ENCODE measurements around the gene FBXL17.

FBXL17 gene

GRCh38 chr5:108372369-108372768 lies 9.5 kb downstream of the FBXL17 start:
- no peak for DNase-seq

- DNase-seq, result no peak
Observed at GRCh38 chr5:108371263-108371662, 10.6 kb downstream of the FBXL17 start.

GRCh38 chr5:108369167-108369566 lies 12.7 kb downstream of the FBXL17 start:
- no peak for DNase-seq

DNA sequence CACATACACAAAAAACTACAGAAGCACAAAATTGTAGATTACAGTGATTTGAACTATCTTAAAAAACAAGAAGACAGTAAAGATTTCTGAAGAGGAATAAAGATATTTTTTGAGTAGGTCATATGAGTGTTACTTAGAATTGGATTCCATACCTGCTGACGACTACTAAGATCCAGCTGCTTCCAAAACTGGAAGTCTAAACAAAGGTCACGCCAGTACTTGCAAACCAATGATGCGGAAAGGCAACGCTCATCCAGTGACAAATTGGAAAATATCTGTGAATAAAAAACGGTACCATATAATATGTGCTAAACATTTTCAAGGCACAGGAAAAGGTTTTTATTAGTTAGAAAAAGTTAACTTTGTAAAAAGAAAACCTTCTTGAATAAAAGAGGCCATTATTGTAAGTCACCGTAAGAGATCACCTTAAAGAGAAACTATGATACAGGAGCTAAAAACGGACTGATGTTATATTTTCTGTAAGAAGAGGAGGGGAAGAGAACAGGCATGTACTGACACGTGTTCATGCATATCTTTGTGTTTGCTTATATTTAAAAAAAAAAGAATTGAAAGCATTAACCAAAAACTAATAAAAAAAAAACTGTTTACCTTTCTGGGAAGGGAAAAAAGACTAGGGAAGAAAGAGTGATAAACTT lies 14.1 kb downstream of the FBXL17 start:
- DNase-seq, result peak in 1 of 2 experiments; percentile 7

DNA sequence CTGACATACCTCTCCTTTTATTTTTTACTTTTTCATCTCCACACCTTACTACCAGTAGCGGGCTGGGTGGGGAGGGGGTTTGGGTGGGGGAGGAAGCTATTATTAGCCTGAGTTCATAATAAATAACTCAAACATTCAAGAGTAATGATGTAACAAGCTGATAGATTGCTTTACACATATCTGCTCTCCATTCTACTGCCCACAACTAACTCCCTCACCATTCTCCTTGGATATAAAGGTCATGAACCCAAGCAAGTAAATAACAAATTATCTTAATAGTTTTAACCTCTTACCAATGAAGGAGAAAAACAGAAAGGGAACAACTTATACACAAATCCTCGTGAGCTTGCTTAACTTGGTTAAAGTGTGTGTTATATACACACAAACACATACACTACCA lies 15.4 kb downstream of the FBXL17 start:
- no peak for DNase-seq

DNA sequence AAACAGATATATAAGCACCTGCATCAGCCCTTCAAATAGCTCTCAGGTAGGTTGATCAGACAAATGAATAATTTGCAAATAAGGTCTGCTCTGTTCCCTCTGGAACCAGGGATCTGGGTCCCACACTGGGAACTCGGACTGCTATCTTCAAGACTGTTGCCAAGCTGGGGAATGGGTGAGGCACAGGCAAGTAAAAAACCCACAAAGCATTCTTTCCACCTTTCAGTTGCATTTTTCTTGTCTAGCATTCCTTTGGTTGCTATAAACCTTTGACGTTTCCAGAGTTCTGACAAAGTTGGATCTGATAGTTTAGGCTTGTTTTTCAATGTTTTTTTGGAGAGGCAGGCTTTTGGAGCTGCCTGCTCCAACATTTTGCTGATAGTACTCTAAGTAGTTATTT lies 20.1 kb downstream of the FBXL17 start:
- DNase-seq, result no peak

- DNase-seq, result no peak
Observed at GRCh38 chr5:108361239-108361638, 20.7 kb downstream of the FBXL17 start.

DNA sequence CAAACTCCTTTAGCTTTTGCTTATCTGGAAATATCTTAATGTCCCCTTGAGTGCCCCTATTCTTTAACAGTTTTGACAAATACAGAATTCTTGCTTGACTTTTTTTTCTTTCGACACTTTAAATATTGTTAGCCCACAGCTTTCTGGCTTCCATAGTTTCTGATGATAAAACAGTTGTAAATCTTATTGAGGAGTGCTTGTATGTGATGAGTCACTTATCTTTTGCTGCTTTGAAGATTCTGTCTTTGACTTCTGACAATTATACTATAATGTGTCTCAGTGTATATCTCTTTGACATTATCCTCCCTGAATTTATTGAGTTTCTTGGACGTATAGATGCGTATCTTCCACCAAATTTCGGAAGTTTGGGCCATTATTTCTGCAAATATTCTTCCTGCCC lies 21.6 kb downstream of the FBXL17 start:
- DNase-seq, result no peak

- no peak for DNase-seq
Observed at GRCh38 chr5:108356286-108356685, 25.6 kb downstream of the FBXL17 start.

DNA sequence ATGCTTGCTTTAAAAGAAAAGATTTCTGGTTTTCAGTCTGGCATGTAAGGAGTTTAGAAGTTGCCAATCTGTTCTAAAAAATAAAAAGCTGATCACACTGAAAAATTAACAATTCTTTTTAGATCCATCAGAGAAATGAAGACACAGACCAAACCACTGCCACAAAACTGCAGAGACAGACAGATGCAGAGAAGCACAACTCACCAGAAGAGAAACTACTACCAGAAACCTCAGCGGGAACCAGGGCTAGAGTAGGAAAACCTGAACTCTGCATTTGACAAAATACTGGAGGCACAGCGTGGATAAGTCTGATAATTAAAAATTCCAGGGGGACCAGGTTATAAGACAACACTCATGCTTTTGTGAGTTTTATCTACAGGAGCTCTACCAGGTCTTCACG lies 28.8 kb downstream of the FBXL17 start:
- DNase-seq, result no peak

GRCh38 chr5:108345541-108346171 lies 36.2 kb downstream of the FBXL17 start:
- peak in 1 of 2 experiments; percentile 1 for DNase-seq

DNA sequence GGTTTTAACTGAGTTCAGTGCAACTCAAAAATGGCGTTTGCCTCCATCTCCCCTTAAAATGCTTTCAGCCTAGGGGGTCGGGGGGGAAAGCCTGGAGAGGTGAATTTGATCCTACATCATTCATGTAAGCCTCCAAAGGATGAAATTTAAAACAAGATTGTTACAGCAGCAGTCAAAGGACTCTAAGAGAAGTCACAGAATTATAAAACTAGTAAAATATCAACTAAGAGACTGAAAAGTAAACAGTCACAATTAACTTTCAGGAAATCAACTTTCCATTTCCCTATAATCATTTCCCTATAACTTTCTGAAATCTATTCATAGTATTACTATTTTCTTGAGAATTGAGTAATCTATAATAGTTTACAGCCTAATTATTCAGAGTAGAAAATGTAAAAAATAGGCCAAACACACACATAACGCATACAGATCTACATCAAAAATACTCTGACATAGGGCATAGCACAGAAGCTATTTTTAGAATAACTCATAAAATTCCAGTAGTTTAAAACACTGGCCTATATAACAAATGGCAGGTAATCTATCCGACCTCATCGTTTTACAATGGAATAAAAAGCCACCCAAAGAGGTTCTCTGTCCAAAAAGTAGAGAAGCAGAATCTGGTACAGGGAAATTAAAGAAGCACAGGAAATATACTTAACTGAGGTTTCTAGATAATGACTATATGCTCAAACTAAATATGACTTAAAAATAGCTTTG lies 37.6 kb downstream of the FBXL17 start:
- DNase-seq, result no peak

- DNase-seq, result no peak
Observed at GRCh38 chr5:108341866-108342265, 40.0 kb downstream of the FBXL17 start.

- no peak for DNase-seq
Observed at GRCh38 chr5:108340131-108340530, 41.8 kb downstream of the FBXL17 start.

DNA sequence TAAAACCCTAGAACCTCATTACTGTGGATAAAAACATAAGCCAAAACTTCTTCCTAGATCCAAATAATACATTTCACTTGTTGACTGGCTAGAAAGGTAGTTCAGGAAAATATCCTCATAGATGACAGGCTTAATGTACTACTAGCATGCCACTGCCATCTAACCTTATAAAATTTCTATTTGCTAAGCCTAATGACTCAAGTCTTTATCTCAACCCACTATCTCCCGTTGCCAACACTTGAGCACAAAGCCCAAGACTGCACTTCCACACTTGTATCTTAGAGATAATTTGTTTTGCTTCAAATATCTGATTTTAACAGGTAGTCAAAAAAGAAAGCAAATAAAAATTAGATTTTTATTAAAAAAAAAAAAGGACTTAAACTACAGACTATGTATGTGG lies 42.7 kb downstream of the FBXL17 start:
- no peak for DNase-seq

- DNase-seq, result no peak
Observed at GRCh38 chr5:108334225-108334624, 47.7 kb downstream of the FBXL17 start.

- no peak for DNase-seq
Observed at GRCh38 chr5:108326982-108327381, 54.9 kb downstream of the FBXL17 start.

GRCh38 chr5:108324886-108325285 lies 57.0 kb downstream of the FBXL17 start:
- no peak for DNase-seq

DNA sequence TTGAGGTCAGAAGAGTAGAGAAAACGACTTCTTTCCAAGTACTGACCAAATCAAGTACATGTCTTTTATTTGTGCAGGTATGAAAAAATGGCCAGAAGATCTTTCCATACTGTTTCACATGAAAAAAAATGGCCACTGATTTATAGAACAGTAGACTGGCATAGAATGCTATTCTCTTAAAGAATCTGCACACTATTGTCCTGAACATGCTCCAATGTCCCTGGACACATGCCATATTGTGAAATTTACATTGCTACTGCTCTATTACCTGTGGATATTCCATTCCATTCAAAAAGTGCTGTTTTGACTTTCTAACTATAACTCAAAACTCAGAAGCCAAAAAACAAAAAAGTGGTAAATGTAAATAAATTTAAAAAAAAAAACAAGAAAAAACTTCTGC lies 60.6 kb downstream of the FBXL17 start:
- DNase-seq, result no peak

- no peak for DNase-seq
Observed at GRCh38 chr5:108320231-108320630, 61.7 kb downstream of the FBXL17 start.

DNA sequence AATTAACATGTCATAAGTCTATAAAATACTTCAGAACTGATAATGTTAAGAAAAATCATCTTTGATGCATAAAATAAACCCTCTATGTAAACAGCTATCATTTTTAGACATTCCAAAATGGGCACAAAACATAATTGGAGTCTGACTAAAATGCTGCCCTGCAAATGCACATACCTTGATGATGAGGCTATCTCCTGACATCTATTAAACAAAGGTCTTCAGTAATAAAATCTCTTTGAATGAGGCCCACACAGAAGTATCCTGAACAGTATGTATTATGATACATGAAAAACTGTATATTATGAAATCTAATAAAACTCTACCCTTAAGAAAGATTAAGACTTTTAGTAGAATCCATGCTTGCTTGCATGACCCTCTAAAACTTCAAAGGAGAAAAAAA lies 66.1 kb downstream of the FBXL17 start:
- DNase-seq, result no peak

DNA sequence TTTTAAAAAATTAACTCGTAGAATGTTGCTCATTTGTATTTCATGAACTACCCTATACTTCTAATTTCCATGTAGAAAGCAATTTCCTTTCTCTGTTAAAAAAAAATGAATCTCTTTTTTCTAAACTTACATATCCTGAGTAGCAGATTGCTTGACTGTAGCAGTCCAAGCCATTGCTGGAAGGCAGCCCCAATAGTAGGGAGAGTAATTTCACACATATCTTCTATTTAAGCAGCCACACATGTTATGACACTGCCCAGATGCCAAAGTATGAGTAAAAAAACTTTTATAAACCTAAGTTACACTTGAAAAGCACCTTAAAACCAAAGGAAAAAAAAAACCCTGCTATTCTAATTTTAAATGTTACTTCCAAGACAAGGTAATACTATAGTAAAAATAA lies 69.6 kb downstream of the FBXL17 start:
- DNase-seq, result no peak

GRCh38 chr5:108311682-108312081 lies 70.2 kb downstream of the FBXL17 start:
- DNase-seq, result no peak

DNA sequence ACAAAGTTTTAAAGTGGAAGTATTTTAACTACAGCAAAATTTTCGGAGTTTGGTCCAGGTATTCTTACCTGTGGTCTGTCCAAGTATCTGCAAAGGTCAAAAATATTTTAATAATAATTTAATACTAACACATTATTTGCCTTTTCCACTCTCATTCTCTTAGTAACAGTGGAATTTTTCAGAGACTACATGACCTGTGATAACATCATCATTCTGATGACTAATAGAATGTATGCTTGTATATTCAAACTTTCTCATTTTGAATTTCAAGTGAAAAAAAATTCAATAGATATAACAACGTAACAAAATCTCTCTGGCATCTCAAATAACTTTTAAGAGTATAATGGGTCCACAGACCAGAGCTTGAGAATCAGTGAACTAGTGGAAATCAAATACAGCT lies 78.3 kb downstream of the FBXL17 start:
- no peak for DNase-seq

Data from NCI-H187 (cell line).